CD14-positive monocyte (primary cell): ENCODE data around the gene BNC2. TPM values are rescaled to one million over a fixed set of nuclear protein-coding genes. Genes with fewer than 3 reads are reported as not detected.
A peak's percentile ranks its signal among the peaks of the same experiment; 100 is the strongest.

Experiments used
- DNase-seq, 3 donors: peaks; one replicate each; pipeline ENCODE4 v3.0.0-alpha.2; 2011 to 2022
- H2AFZ ChIP-seq: 2 replicates; pipeline ENCODE4 v1.6.0; 2012; ENCODE audit warnings: mild to moderate bottlenecking, low read depth, low read length, inconsistent platforms; ENCODE audit not compliant: insufficient read depth, poor library complexity, severe bottlenecking
- H3K27ac ChIP-seq, 2 donors: 1 replicate in 1 of 2; 2 replicates in 1 of 2; pipeline ENCODE4 v1.5.1; 2012 to 2013; ENCODE audit warnings: low read length in 2 of 2, control low read depth in 1 of 2, inconsistent platforms in 1 of 2, low read depth in 1 of 2, mild to moderate bottlenecking in 1 of 2
- H3K27me3 ChIP-seq, 2 donors: one replicate each; pipeline versions ENCODE4 v1.6.0 to v1.6.1; 2011 to 2013; ENCODE audit warnings: low read length in 2 of 2; ENCODE audit not compliant: control insufficient read depth in 2 of 2, insufficient read depth in 2 of 2
- H3K36me3 ChIP-seq, 2 donors: replicated peaks in 1 of 2; 1 replicate in 1 of 2; 2 replicates in 1 of 2; pipeline versions ENCODE4 v1.5.1 to v1.6.1; 2012 to 2013; ENCODE audit warnings: low read length in 2 of 2, control low read depth in 1 of 2, inconsistent platforms in 1 of 2, mild to moderate bottlenecking in 1 of 2; ENCODE audit not compliant: insufficient read depth in 2 of 2, control insufficient read depth in 1 of 2
- H3K4me1 ChIP-seq, 2 donors: 1 replicate in 1 of 2; 2 replicates in 1 of 2; pipeline versions ENCODE4 v1.5.1 to v1.6.1; 2012 to 2013; ENCODE audit warnings: low read length in 2 of 2, control low read depth in 1 of 2, inconsistent platforms in 1 of 2, mild to moderate bottlenecking in 1 of 2, moderate library complexity in 1 of 2; ENCODE audit not compliant: insufficient read depth in 2 of 2, control insufficient read depth in 1 of 2
- H3K4me2 ChIP-seq: replicated peaks from 2 replicates; pipeline ENCODE3; 2012; ENCODE audit warnings: low read length, moderate library complexity, mild to moderate bottlenecking; ENCODE audit not compliant: poor library complexity, severe bottlenecking; ENCODE audit errors: extremely low read depth
- H3K4me3 ChIP-seq, 3 experiments: fragments of 200-600 bp in 1 of 3; sonication (generic) in 1 of 3; replicated peaks in 1 of 3; 1 replicate in 2 of 3; 2 replicates in 1 of 3; pipeline ENCODE4 v1.5.1; 2011 to 2013; ENCODE audit warnings: low read length in 3 of 3, mild to moderate bottlenecking in 3 of 3, control low read depth in 2 of 3, low read depth in 2 of 3, inconsistent platforms in 1 of 3, moderate library complexity in 1 of 3
- H3K79me2 ChIP-seq: 2 replicates; pipeline ENCODE4 v1.6.0; 2012; ENCODE audit warnings: mild to moderate bottlenecking, control low read depth, inconsistent platforms, low read length, moderate library complexity; ENCODE audit not compliant: insufficient read depth
- H3K9ac ChIP-seq: 2 replicates; pipeline ENCODE4 v1.6.0; 2017; ENCODE audit warnings: low read length, mild to moderate bottlenecking; ENCODE audit not compliant: insufficient read depth, poor library complexity, severe bottlenecking
- H3K9me3 ChIP-seq, 2 donors: replicated peaks in 1 of 2; 1 replicate in 1 of 2; 2 replicates in 1 of 2; pipeline versions ENCODE4 v1.5.1 to v1.6.1; 2012 to 2013; ENCODE audit warnings: low read length in 2 of 2, control low read depth in 1 of 2; ENCODE audit not compliant: control insufficient read depth in 1 of 2, insufficient read depth in 1 of 2
- H4K20me1 ChIP-seq: 2 replicates; pipeline ENCODE4 v1.6.0; 2012; ENCODE audit warnings: mild to moderate bottlenecking, low read length, control low read depth, moderate library complexity; ENCODE audit not compliant: insufficient read depth
- H3K27ac Mint-ChIP-seq, 7 donors: one replicate each; pipeline ENCODE4 v1.8.0; 2020; ENCODE audit warnings: mild to moderate bottlenecking in 7 of 7, mixed read lengths in 7 of 7, moderate library complexity in 6 of 7, inconsistent platforms in 2 of 7
- H3K27me3 Mint-ChIP-seq, 3 donors: one replicate each; pipeline ENCODE4 v1.8.0; 2021 to 2022; ENCODE audit warnings: low read depth in 3 of 3, mild to moderate bottlenecking in 3 of 3, mixed read lengths in 3 of 3, moderate library complexity in 3 of 3, inconsistent platforms in 1 of 3
- H3K36me3 Mint-ChIP-seq, 2 donors: one replicate each; pipeline ENCODE4 v1.8.0; 2020; ENCODE audit warnings: mixed read lengths in 2 of 2, inconsistent platforms in 1 of 2, mild to moderate bottlenecking in 1 of 2
- H3K4me1 Mint-ChIP-seq: one replicate; pipeline ENCODE4 v1.8.0; 2020; ENCODE audit warnings: mild to moderate bottlenecking, mixed read lengths
- H3K4me3 Mint-ChIP-seq, 2 donors: one replicate each; pipeline ENCODE4 v1.8.0; 2020; ENCODE audit warnings: mild to moderate bottlenecking in 2 of 2, mixed read lengths in 2 of 2, moderate library complexity in 1 of 2
- H3K9me3 Mint-ChIP-seq, 7 donors: one replicate each; pipeline ENCODE4 v1.8.0; 2020 to 2022; ENCODE audit warnings: mixed read lengths in 7 of 7, mild to moderate bottlenecking in 6 of 7, moderate library complexity in 6 of 7, inconsistent platforms in 2 of 7
- CTCF ChIP-seq: fragments of 200-600 bp; IDR thresholded peaks from one replicate; pipeline ENCODE4 v1.8.0; 2022; ENCODE audit warnings: antibody characterized with exemption, mild to moderate bottlenecking
- WGBS: methylation state at CpG from one replicate; pipeline ENCODE4 v1.1.5; 2013; ENCODE audit warnings: missing lambda C conversion rate; ENCODE audit not compliant: insufficient coverage; 5-methylcytosine and 5-hydroxymethylcytosine counted together
- intact Hi-C, 2 donors: fragments of 100-400 bp; cut with micrococcal nuclease; formaldehyde crosslinking; loops; one replicate each; pipeline versions ENCODE4 v1.15.0 to v1.15.1; 2023
- polyA plus RNA-seq, 3 donors: library from polyadenylated mRNA; depleted of rRNA in 1 of 3; unstranded in 2 of 3; stranded (reverse) in 1 of 3; fragments of 300-500 nt in 2 of 3; fragments of >200 nt in 1 of 3; fragmentation: Illumina TruSeq in 2 of 3; gene quantifications; 1 replicate in 2 of 3; 2 replicates in 1 of 3; pipeline ENCODE4 v1.2.3, GENCODE V29; 2012 to 2021

Gene BNC2
- polyA plus RNA-seq, 3 donors, result 0.01 TPM; not detected in 2

- Mint-ChIP-seq H3K9me3 (peaks cover 4 to 18% (median 10%) of the 10 kb centered on the region in 7 donors), H3K27ac (peak overlapping the region in 6 of 7 donors; percentile 18 to 82 (median 38)), H3K36me3 (no peaks in the 10 kb centered on the region), H3K4me3 (peak overlapping the region in 1 of 2 donors; percentile 20), H3K4me1 (peaks cover 18% of the 10 kb centered on the region), H3K27me3 (peaks cover 3 to 14% (median 4%) of the 10 kb centered on the region in 3 donors)
- Histone ChIP-seq H3K4me1 (peaks cover 17 to 19% of the 10 kb centered on the region in 2 donors), H3K27me3 (no peaks in the 10 kb centered on the region), H2AFZ (no peak overlapping the region), H3K79me2 (no peaks in the 10 kb centered on the region), H4K20me1 (no peaks in the 10 kb centered on the region), H3K9ac (no peak overlapping the region), H3K36me3 (no peaks in the 10 kb centered on the region), H3K27ac (no peak overlapping the region), H3K4me2 (peak overlapping the region; percentile 28), H3K9me3 (peaks cover 0 to 6% of the 10 kb centered on the region in 2 donors), H3K4me3 (no peak overlapping the region)
- peak; percentile 10 to 52 (median 20) for DNase-seq
- 0% methylated on average over 1 of the region's 5 CpGs for WGBS
- intact Hi-C loops, result no loop called here
- TF ChIP-seq CTCF, result no peak
These were observed 14.6 kb upstream of the BNC2 start for GRCh38 chr9:16884952-16885513.

- no peak overlapping the region for H3K4me3 Mint-ChIP-seq
- H3K4me1 Mint-ChIP-seq, result peaks cover 18% of the 10 kb centered on the region
- peaks cover 4 to 19% (median 10%) of the 10 kb centered on the region in 7 donors for H3K9me3 Mint-ChIP-seq
- Histone ChIP-seq H3K27ac (no peak overlapping the region), H3K9ac (no peak overlapping the region), H2AFZ (no peak overlapping the region), H3K4me2 (no peak overlapping the region), H3K4me1 (peaks cover 17 to 19% of the 10 kb centered on the region in 2 donors), H4K20me1 (no peaks in the 10 kb centered on the region), H3K9me3 (peaks cover 0 to 6% of the 10 kb centered on the region in 2 donors), H3K79me2 (no peaks in the 10 kb centered on the region), H3K4me3 (no peak overlapping the region), H3K27me3 (no peaks in the 10 kb centered on the region), H3K36me3 (no peaks in the 10 kb centered on the region)
- intact Hi-C loops, result no loop called here
- no peak for TF ChIP-seq CTCF
- DNase-seq, result peak; percentile 12 to 46 (median 39)
- peaks cover 3 to 14% (median 4%) of the 10 kb centered on the region in 3 donors for H3K27me3 Mint-ChIP-seq
- 0% methylated on average over 1 of the region's 3 CpGs for WGBS
- peak overlapping the region in 1 of 7 donors; percentile 82 for H3K27ac Mint-ChIP-seq
- H3K36me3 Mint-ChIP-seq, result no peaks in the 10 kb centered on the region
These were observed 13.9 kb upstream of the BNC2 start for GRCh38 chr9:16884373-16884772.
